Osteoblast (primary cell): Measurements from ENCODE around the gene TBX15. TPM values are rescaled to one million over a fixed set of nuclear protein-coding genes. Genes with fewer than 3 reads are reported as not detected.
"Not testable (repeated sequence)": the region's sequence is repeated elsewhere in the genome, so short reads cannot be mapped to it uniquely, and the experiment has no call there.

Source experiments
- DNase-seq: peaks from one replicate; pipeline ENCODE4 v3.0.0; 2011; ENCODE audit warnings: low spot score, mixed read lengths; ENCODE audit not compliant: insufficient read length; ENCODE audit errors: missing footprints
- H2AFZ ChIP-seq: 2 replicates; pipeline ENCODE4 v1.6.0; 2011; ENCODE audit warnings: mild to moderate bottlenecking, low read length
- H3K27ac ChIP-seq: 2 replicates; pipeline ENCODE4 v1.5.1; 2011; ENCODE audit warnings: mild to moderate bottlenecking, low read depth, low read length, moderate library complexity
- H3K27me3 ChIP-seq: 2 replicates; pipeline ENCODE4 v1.6.0; 2012; ENCODE audit warnings: mild to moderate bottlenecking, control low read depth, inconsistent platforms, low read length, moderate library complexity; ENCODE audit not compliant: insufficient read depth
- H3K36me3 ChIP-seq: 2 replicates; pipeline ENCODE4 v1.5.1; 2011; ENCODE audit warnings: mild to moderate bottlenecking, low read length, control low read depth, moderate library complexity; ENCODE audit not compliant: insufficient read depth
- H3K4me1 ChIP-seq: 2 replicates; pipeline ENCODE4 v1.5.1; 2011; ENCODE audit warnings: mild to moderate bottlenecking, low read length, control low read depth, moderate library complexity; ENCODE audit not compliant: insufficient read depth
- H3K4me2 ChIP-seq: 2 replicates; pipeline ENCODE4 v1.6.0; 2011; ENCODE audit warnings: mild to moderate bottlenecking, low read length; ENCODE audit not compliant: insufficient read depth
- H3K4me3 ChIP-seq: fragments of 200-600 bp; sonication (generic); 3 replicates; pipeline ENCODE4 v1.5.1; 2012; ENCODE audit warnings: mild to moderate bottlenecking, low read length, inconsistent platforms; ENCODE audit not compliant: insufficient read depth
- H3K79me2 ChIP-seq: 2 replicates; pipeline ENCODE4 v1.6.0; 2012; ENCODE audit warnings: mild to moderate bottlenecking, low read length, control low read depth, inconsistent platforms; ENCODE audit not compliant: insufficient read depth
- H3K9me3 ChIP-seq: 2 replicates; pipeline ENCODE4 v1.5.1; 2011; ENCODE audit warnings: low read depth, low read length, control low read depth
- H4K20me1 ChIP-seq: 2 replicates; pipeline ENCODE4 v1.6.0; 2012; ENCODE audit warnings: mild to moderate bottlenecking, low read length, control low read depth; ENCODE audit not compliant: insufficient read depth
- total RNA-seq: library from RNA; depleted of rRNA; stranded (reverse); fragments of >200 nt; gene quantifications from 2 replicates; pipeline ENCODE4 v1.2.3, GENCODE V29; 2012
- TF ChIP-seq, protein P1 (sequence below): IDR thresholded peaks from 2 replicates; pipeline ENCODE4 v1.5.1; 2011; ENCODE audit warnings: mild to moderate bottlenecking, low read depth, low read length, moderate library complexity; ENCODE audit errors: extremely low read depth

Gene TBX15
- total RNA-seq, 1 donor, result 44.5 TPM

DNA sequence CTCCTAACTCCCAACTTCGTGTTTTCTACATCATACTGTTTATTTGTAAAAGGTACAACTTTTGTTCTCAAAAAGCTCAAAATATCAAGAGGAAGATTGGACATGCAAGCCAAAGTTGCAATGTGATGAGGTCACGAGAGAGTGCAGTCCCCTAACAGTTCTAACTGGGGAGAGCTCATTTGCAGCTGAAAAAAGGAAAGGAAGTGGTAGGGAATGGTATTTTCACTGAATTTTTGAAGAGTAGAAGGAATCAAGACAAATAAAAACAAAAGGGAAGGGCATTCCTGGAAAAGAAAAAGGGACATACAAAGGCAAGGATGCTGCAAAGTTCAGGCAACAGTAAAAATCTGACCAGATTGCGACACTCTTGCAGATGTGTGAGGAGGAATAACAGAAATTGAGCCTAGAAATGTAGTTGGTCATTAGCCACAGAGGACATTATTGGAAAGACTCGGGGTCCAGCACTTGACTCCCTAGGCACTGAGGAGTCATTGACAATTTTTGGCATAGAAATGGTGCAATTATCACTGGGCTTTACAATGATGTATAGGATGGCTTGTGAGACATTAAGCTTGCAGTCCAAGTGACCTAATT, 67.9 kb downstream of the TBX15 start:
- no peak for DNase-seq
- peaks cover 69% of the 10 kb centered on the region for H3K36me3 ChIP-seq
- H3K27me3 ChIP-seq, result no peaks in the 10 kb centered on the region
- H4K20me1 ChIP-seq, result peaks cover 23% of the 10 kb centered on the region
- no peak overlapping the region for H3K27ac ChIP-seq
- no peak overlapping the region for H3K4me2 ChIP-seq
- peaks cover 22% of the 10 kb centered on the region for H3K79me2 ChIP-seq
- H3K4me3 ChIP-seq, result no peak overlapping the region
- no peaks in the 10 kb centered on the region for H3K4me1 ChIP-seq
- no peaks in the 10 kb centered on the region for H3K9me3 ChIP-seq
- TF ChIP-seq, protein P1, sequence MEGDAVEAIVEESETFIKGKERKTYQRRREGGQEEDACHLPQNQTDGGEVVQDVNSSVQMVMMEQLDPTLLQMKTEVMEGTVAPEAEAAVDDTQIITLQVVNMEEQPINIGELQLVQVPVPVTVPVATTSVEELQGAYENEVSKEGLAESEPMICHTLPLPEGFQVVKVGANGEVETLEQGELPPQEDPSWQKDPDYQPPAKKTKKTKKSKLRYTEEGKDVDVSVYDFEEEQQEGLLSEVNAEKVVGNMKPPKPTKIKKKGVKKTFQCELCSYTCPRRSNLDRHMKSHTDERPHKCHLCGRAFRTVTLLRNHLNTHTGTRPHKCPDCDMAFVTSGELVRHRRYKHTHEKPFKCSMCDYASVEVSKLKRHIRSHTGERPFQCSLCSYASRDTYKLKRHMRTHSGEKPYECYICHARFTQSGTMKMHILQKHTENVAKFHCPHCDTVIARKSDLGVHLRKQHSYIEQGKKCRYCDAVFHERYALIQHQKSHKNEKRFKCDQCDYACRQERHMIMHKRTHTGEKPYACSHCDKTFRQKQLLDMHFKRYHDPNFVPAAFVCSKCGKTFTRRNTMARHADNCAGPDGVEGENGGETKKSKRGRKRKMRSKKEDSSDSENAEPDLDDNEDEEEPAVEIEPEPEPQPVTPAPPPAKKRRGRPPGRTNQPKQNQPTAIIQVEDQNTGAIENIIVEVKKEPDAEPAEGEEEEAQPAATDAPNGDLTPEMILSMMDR, result no peak
- no peak overlapping the region for H2AFZ ChIP-seq

DNA sequence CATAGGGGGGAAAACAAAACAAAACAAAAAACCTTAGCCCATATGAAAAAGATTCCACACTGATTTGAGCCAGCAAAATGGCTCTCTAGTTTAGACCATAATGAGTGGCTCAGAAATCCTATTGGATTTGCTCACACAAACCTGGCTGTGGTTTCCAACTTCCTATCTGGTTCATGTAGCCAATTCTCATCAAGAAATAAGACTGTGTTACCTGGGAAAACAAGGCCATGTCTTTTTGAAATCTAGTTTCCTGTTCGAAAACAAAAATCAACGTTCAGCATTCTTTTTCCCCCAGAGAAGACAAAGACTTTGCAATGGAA, 69.2 kb downstream of the TBX15 start:
- Histone ChIP-seq H3K79me2 (peaks cover 23% of the 10 kb centered on the region), H4K20me1 (peaks cover 23% of the 10 kb centered on the region), H3K4me3 (no peak overlapping the region), H3K27me3 (no peaks in the 10 kb centered on the region), H2AFZ (no peak overlapping the region), H3K4me1 (no peaks in the 10 kb centered on the region), H3K9me3 (no peaks in the 10 kb centered on the region), H3K4me2 (no peak overlapping the region), H3K27ac (no peak overlapping the region), H3K36me3 (peaks cover 69% of the 10 kb centered on the region)
- TF ChIP-seq, protein P1, result no peak
- no peak for DNase-seq

DNA sequence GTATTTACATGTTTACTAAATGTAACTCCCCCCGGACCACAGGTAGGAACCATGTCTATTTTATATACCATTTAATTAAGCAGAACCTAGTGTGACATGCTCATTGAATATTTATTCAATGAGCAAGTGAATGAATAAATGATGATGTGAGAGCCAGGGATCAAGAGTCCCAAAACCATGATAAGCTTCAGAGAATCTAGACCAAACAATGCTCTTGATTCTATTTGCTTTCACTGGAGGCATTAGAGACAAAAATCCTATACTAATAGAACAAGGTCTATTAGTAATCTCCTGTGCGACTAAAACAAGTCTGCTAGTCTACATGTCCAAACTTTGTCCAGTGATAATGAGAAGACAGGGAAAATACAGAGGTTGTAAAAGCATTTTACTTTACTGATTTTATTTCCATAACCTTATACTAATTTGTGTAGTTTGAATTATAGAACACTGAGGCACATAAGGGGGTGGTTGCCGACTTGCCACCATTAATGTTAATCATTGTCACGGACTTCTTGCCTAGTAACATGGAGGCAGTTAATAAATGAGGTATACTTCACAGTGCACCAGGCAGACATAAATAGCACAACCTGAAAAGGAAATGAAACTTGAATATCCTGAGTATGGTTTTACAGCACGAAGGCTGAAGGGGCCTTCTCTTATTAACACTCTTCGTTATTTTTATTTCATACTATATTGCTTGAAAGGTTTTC, 69.8 kb downstream of the TBX15 start:
- TF ChIP-seq, protein P1, result no peak
- Histone ChIP-seq H3K36me3 (peaks cover 69% of the 10 kb centered on the region), H3K4me1 (no peaks in the 10 kb centered on the region)

DNA sequence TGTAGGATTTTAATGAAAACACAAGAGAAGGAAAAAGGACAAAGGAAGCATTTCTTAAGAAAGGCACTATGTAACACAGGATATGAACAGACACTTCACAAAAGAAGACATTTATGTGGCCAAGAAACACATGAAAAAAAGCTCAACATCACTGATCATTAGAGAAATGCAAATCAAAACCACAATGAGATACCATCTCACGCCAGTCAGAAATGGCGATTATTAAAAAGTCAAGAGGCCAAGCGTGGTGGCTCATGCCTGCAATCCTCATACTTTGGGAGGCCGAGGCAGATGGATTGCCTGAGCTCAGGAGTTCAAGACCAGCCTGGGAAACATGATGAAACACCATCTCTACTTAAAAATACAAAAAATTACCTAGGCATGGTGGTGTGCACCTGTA, 71.8 kb downstream of the TBX15 start:
- not testable (repeated sequence) for H3K4me3 ChIP-seq, H3K4me1 ChIP-seq, H3K27me3 ChIP-seq, H3K9me3 ChIP-seq, H3K27ac ChIP-seq, H2AFZ ChIP-seq, DNase-seq, H3K4me2 ChIP-seq
- H4K20me1 ChIP-seq, result peaks cover 12% of the 10 kb centered on the region
- peaks cover 21% of the 10 kb centered on the region for H3K79me2 ChIP-seq
- H3K36me3 ChIP-seq, result peaks cover 58% of the 10 kb centered on the region

More for the DNA sequence above, 69.8 kb downstream of the TBX15 start:
- no peak overlapping the region for H3K27ac ChIP-seq
- H3K9me3 ChIP-seq, result no peaks in the 10 kb centered on the region
- no peak overlapping the region for H2AFZ ChIP-seq
- no peak overlapping the region for H3K4me2 ChIP-seq
- H3K4me3 ChIP-seq, result no peak overlapping the region
- DNase-seq, result no peak
- no peaks in the 10 kb centered on the region for H3K27me3 ChIP-seq
- H4K20me1 ChIP-seq, result peaks cover 20% of the 10 kb centered on the region
- H3K79me2 ChIP-seq, result peaks cover 22% of the 10 kb centered on the region
